Left ventricle myocardium inferior (tissue), 1 donor: ENCODE results near the gene RAI14. TPM values are rescaled to one million over a fixed set of nuclear protein-coding genes. Genes with fewer than 3 reads are reported as not detected.

ENCODE experiments used
- DNase-seq: peaks from one replicate; pipeline ENCODE4 v3.0.0-alpha.2; 2020
- H3K27ac ChIP-seq: fragments of 200-600 bp; replicated peaks from 2 replicates; pipeline ENCODE4 v1.8.0; 2021
- H3K27me3 ChIP-seq: fragments of 200-600 bp; 2 replicates; pipeline ENCODE4 v1.8.0; 2021; ENCODE audit warnings: low read depth
- H3K36me3 ChIP-seq: fragments of 200-600 bp; 2 replicates; pipeline ENCODE4 v1.8.0; 2021
- H3K4me1 ChIP-seq: fragments of 200-600 bp; 2 replicates; pipeline ENCODE4 v1.8.0; 2021
- H3K4me3 ChIP-seq: fragments of 200-600 bp; 2 replicates; pipeline ENCODE4 v1.8.0; 2021; ENCODE audit warnings: mild to moderate bottlenecking, moderate library complexity
- H3K9me3 ChIP-seq: fragments of 200-600 bp; replicated peaks from 2 replicates; pipeline ENCODE4 v1.8.0; 2021
- CTCF ChIP-seq: fragments of 200-600 bp; IDR thresholded peaks from 2 replicates; pipeline ENCODE4 v1.8.0; 2021; ENCODE audit warnings: antibody characterized with exemption, mild to moderate bottlenecking, borderline replicate concordance
- intact Hi-C: fragments of 100-400 bp; cut with micrococcal nuclease; formaldehyde crosslinking; loops from one replicate; pipeline ENCODE4 v1.11.0; 2022
- total RNA-seq: library from RNA; stranded (reverse); fragmentation: NEBNext Ultra II Directional; extraction: Animal tissue kit (Norgen Biotek cat#: 25700); gene quantifications from one replicate; pipeline ENCODE4 v1.2.1, GENCODE V29; 2021
- donor health status: DM: no; HTN: yes; CAD: no; lungs with severe emphysema.

RAI14 gene
- total RNA-seq, 1 donor from 2014 or later = 6.7 TPM

- H3K36me3 ChIP-seq = no peaks in the 10 kb centered on the region
- H3K4me3 ChIP-seq = no peak overlapping the region
- intact Hi-C loops = no loop called here
- H3K27me3 ChIP-seq = no peaks in the 10 kb centered on the region
- DNase-seq = no peak
- H3K9me3 ChIP-seq = peaks cover 29% of the 10 kb centered on the region
- H3K4me1 ChIP-seq = peaks cover 22% of the 10 kb centered on the region
- H3K27ac ChIP-seq = no peak overlapping the region
- no peak for TF ChIP-seq CTCF
Observed at GRCh38 chr5:34787035-34787434, 130.9 kb downstream of the RAI14 start.

GRCh38 chr5:34789021-34789531 is 132.9 kb downstream of the RAI14 start:
- intact Hi-C loops = no loop called here
- TF ChIP-seq CTCF = no peak
- H3K4me3 ChIP-seq = no peak overlapping the region
- peaks cover 19% of the 10 kb centered on the region for H3K9me3 ChIP-seq
- H3K4me1 ChIP-seq = peaks cover 22% of the 10 kb centered on the region
- DNase-seq = no peak
- H3K27ac ChIP-seq = no peak overlapping the region
- no peaks in the 10 kb centered on the region for H3K36me3 ChIP-seq
- no peaks in the 10 kb centered on the region for H3K27me3 ChIP-seq

- H3K27ac ChIP-seq = no peak overlapping the region
- intact Hi-C loops = no loop called here
Observed at GRCh38 chr5:34789639-34790038, 133.5 kb downstream of the RAI14 start.

GRCh38 chr5:34790069-34790468 is 133.9 kb downstream of the RAI14 start:
- Histone ChIP-seq H3K27me3 (no peaks in the 10 kb centered on the region), H3K27ac (no peak overlapping the region), H3K9me3 (peaks cover 19% of the 10 kb centered on the region), H3K36me3 (no peaks in the 10 kb centered on the region), H3K4me1 (peaks cover 22% of the 10 kb centered on the region), H3K4me3 (no peak overlapping the region)
- no peak for DNase-seq
- TF ChIP-seq CTCF = no peak
- intact Hi-C loops = no loop called here

More at GRCh38 chr5:34789639-34790038, 133.5 kb downstream of the RAI14 start:
- Histone ChIP-seq H3K4me1 (peaks cover 22% of the 10 kb centered on the region), H3K27me3 (no peaks in the 10 kb centered on the region), H3K36me3 (no peaks in the 10 kb centered on the region), H3K4me3 (no peak overlapping the region), H3K9me3 (peaks cover 19% of the 10 kb centered on the region)
- TF ChIP-seq CTCF = no peak
- no peak for DNase-seq

- H3K36me3 ChIP-seq = peaks cover under 1% of the 10 kb centered on the region
- H3K4me1 ChIP-seq = peaks cover 22% of the 10 kb centered on the region
- no peak for DNase-seq
- no peak overlapping the region for H3K4me3 ChIP-seq
- intact Hi-C loops = no loop called here
- H3K27ac ChIP-seq = no peak overlapping the region
- no peaks in the 10 kb centered on the region for H3K27me3 ChIP-seq
- no peak for TF ChIP-seq CTCF
- peaks cover 7% of the 10 kb centered on the region for H3K9me3 ChIP-seq
Observed at GRCh38 chr5:34791761-34792244, 135.7 kb downstream of the RAI14 start.
